Trophoblast cell (in vitro differentiated cells and primary cell): Measurements from ENCODE around the gene HSPH1.

ENCODE experiments used
- DNase-seq, 2 donors: peaks; one replicate each; pipeline ENCODE4 v3.0.0-alpha.2; 2016
- H2AFZ ChIP-seq: 2 replicates; pipeline ENCODE4 v1.6.1; 2013; ENCODE audit warnings: low read length, moderate library complexity, mild to moderate bottlenecking; ENCODE audit not compliant: insufficient read depth, poor library complexity
- H2AK5ac ChIP-seq: 2 replicates; pipeline ENCODE4 v1.6.1; 2013; ENCODE audit warnings: mild to moderate bottlenecking, low read length
- H2BK120ac ChIP-seq: 2 replicates; pipeline ENCODE4 v1.6.1; 2013; ENCODE audit warnings: low read length, mild to moderate bottlenecking, moderate library complexity; ENCODE audit not compliant: insufficient read depth, poor library complexity
- H2BK12ac ChIP-seq: 2 replicates; pipeline ENCODE4 v1.6.1; 2013; ENCODE audit warnings: mild to moderate bottlenecking, low read length, moderate library complexity
- H2BK5ac ChIP-seq: 2 replicates; pipeline ENCODE4 v1.6.1; 2013; ENCODE audit warnings: low read length, low read depth, moderate library complexity, mild to moderate bottlenecking; ENCODE audit not compliant: poor library complexity
- H3K14ac ChIP-seq: 2 replicates; pipeline ENCODE4 v1.6.1; 2013; ENCODE audit warnings: mild to moderate bottlenecking, low read length
- H3K18ac ChIP-seq: 2 replicates; pipeline ENCODE4 v1.6.1; 2013; ENCODE audit warnings: mild to moderate bottlenecking, low read length
- H3K23ac ChIP-seq: 2 replicates; pipeline ENCODE4 v1.6.1; 2013; ENCODE audit warnings: low read length
- H3K27ac ChIP-seq: 2 replicates; pipeline ENCODE4 v1.5.1; 2013; ENCODE audit warnings: low read depth, mild to moderate bottlenecking, inconsistent platforms, low read length, moderate library complexity
- H3K27me3 ChIP-seq: 2 replicates; pipeline ENCODE4 v1.6.1; 2013; ENCODE audit warnings: inconsistent platforms, mild to moderate bottlenecking, low read length, moderate library complexity; ENCODE audit not compliant: insufficient read depth
- H3K36me3 ChIP-seq, 2 experiments: 1 replicate in 1 of 2; 2 replicates in 1 of 2; pipeline ENCODE4 v1.6.1; 2013; ENCODE audit warnings: low read length in 2 of 2, mild to moderate bottlenecking in 2 of 2, moderate library complexity in 1 of 2; ENCODE audit not compliant: insufficient read depth in 2 of 2, control insufficient read depth in 1 of 2
- H3K4ac ChIP-seq: 2 replicates; pipeline ENCODE4 v1.6.1; 2013; ENCODE audit warnings: low read depth, mild to moderate bottlenecking, low read length, moderate library complexity
- H3K4me1 ChIP-seq, 2 experiments: 1 replicate in 1 of 2; 2 replicates in 1 of 2; pipeline ENCODE4 v1.6.1; 2013; ENCODE audit warnings: low read length in 2 of 2, mild to moderate bottlenecking in 2 of 2, moderate library complexity in 1 of 2; ENCODE audit not compliant: insufficient read depth in 2 of 2, control insufficient read depth in 1 of 2
- H3K4me2 ChIP-seq: 2 replicates; pipeline ENCODE4 v1.6.1; 2013; ENCODE audit warnings: inconsistent platforms, mild to moderate bottlenecking, low read length, moderate library complexity
- H3K4me3 ChIP-seq: 2 replicates; pipeline ENCODE4 v1.5.1; 2013; ENCODE audit warnings: mild to moderate bottlenecking, low read depth, low read length, inconsistent platforms
- H3K79me1 ChIP-seq: one replicate; pipeline ENCODE4 v1.6.1; 2013; ENCODE audit warnings: low read length
- H3K79me2 ChIP-seq: 2 replicates; pipeline ENCODE4 v1.6.1; 2013; ENCODE audit warnings: low read length, mild to moderate bottlenecking; ENCODE audit not compliant: control insufficient read depth, insufficient read depth, poor library complexity
- H3K9ac ChIP-seq: 2 replicates; pipeline ENCODE4 v1.6.1; 2013; ENCODE audit warnings: mild to moderate bottlenecking, low read length
- H3K9me3 ChIP-seq: 2 replicates; pipeline ENCODE4 v1.6.1; 2013; ENCODE audit warnings: low read depth, mild to moderate bottlenecking, control low read depth, inconsistent platforms, low read length; ENCODE audit not compliant: insufficient read depth
- H4K12ac ChIP-seq: 2 replicates; pipeline ENCODE4 v1.6.1; 2013; ENCODE audit warnings: low read depth, mild to moderate bottlenecking, low read length, moderate library complexity
- H4K8ac ChIP-seq: 2 replicates; pipeline ENCODE4 v1.6.1; 2013; ENCODE audit warnings: low read depth, mild to moderate bottlenecking, low read length, moderate library complexity
- H4K91ac ChIP-seq: one replicate; pipeline ENCODE4 v1.6.1; 2013; ENCODE audit warnings: low read depth, mild to moderate bottlenecking, low read length, moderate library complexity
- WGBS: extraction: QIAGEN DNeasy Blood & Tissue Kit; methylation state at CpG from one replicate; pipeline ENCODE4 v1.1.7; 2013; ENCODE audit warnings: missing lambda C conversion rate; ENCODE audit not compliant: insufficient read length, insufficient coverage; ENCODE audit errors: extremely low coverage; 5-methylcytosine and 5-hydroxymethylcytosine counted together

The HSPH1 gene

DNA sequence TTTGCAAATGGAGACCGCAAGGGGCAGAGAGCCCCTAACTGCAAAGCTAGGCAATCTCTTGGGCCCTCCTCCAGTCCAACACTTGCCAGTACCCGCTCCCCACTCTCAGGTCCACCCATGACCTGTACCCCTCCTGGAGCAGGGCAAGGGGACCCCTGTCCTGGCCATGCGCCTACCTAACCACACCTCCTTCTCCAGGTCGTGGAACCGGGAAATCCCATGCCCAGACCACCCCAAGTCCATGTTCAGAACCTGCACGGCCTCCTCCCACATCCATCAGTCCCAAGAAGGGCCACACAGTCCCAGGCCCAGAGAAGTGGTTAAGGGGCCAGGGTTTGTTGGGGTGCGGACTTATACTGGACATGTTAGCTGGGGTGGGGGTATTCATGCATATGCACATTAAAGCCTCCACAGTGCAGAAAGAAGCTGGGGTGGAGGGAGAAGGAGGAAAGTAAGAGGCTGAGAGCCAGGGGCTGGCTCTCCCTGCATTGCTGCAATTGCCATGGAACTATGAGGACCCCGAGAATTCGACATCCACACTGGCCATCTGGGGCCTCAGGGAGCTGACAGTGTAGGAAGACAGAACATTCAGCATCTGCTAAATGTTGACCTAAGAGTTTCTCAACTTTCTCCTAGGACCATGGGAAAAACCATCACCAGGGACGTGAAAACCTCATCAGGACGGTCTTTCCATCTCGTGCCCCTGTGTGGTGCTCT lies 39.0 kb downstream of the HSPH1 start:
- no peak overlapping the region for H3K23ac ChIP-seq
- H3K9me3 ChIP-seq, result peaks cover 2% of the 10 kb centered on the region
- no peak overlapping the region for H3K18ac ChIP-seq
- H2BK5ac ChIP-seq, result no peak overlapping the region
- H3K27me3 ChIP-seq, result no peaks in the 10 kb centered on the region
- no peak overlapping the region for H3K4me2 ChIP-seq
- no peaks in the 10 kb centered on the region for H3K4me1 ChIP-seq
- H2AFZ ChIP-seq, result no peak overlapping the region
- H3K9ac ChIP-seq, result no peak overlapping the region
- no peaks in the 10 kb centered on the region for H3K79me1 ChIP-seq
- no peak overlapping the region for H4K12ac ChIP-seq
- H4K8ac ChIP-seq, result no peak overlapping the region
- no peak overlapping the region for H3K27ac ChIP-seq
- no peak for DNase-seq
- H2BK12ac ChIP-seq, result no peak overlapping the region
- H3K4me3 ChIP-seq, result no peak overlapping the region
- H3K4ac ChIP-seq, result no peak overlapping the region
- H4K91ac ChIP-seq, result no peak overlapping the region
- no peaks in the 10 kb centered on the region for H3K36me3 ChIP-seq
- no peak overlapping the region for H3K14ac ChIP-seq
- H2AK5ac ChIP-seq, result no peak overlapping the region
- H2BK120ac ChIP-seq, result no peak overlapping the region
- no CpG with 5 or more reads among the region's 12 CpGs for WGBS
- no peaks in the 10 kb centered on the region for H3K79me2 ChIP-seq

- no peaks in the 10 kb centered on the region for H3K4me1 ChIP-seq
- DNase-seq, result no peak
- no peak overlapping the region for H4K12ac ChIP-seq
- H2BK12ac ChIP-seq, result no peak overlapping the region
- no CpG with 5 or more reads among the region's 4 CpGs for WGBS
- H3K27ac ChIP-seq, result no peak overlapping the region
- no peak overlapping the region for H3K14ac ChIP-seq
- no peaks in the 10 kb centered on the region for H3K79me2 ChIP-seq
- H4K91ac ChIP-seq, result no peak overlapping the region
- no peak overlapping the region for H3K23ac ChIP-seq
- H2AFZ ChIP-seq, result no peak overlapping the region
- no peaks in the 10 kb centered on the region for H3K36me3 ChIP-seq
- H3K79me1 ChIP-seq, result no peaks in the 10 kb centered on the region
- H3K4me2 ChIP-seq, result no peak overlapping the region
- no peak overlapping the region for H2AK5ac ChIP-seq
- H2BK5ac ChIP-seq, result no peak overlapping the region
- H3K27me3 ChIP-seq, result no peaks in the 10 kb centered on the region
- H3K9ac ChIP-seq, result no peak overlapping the region
- no peak overlapping the region for H4K8ac ChIP-seq
- H3K4me3 ChIP-seq, result no peak overlapping the region
- H2BK120ac ChIP-seq, result no peak overlapping the region
- no peak overlapping the region for H3K18ac ChIP-seq
- no peak overlapping the region for H3K4ac ChIP-seq
- H3K9me3 ChIP-seq, result peaks cover under 1% of the 10 kb centered on the region
Measured at GRCh38 chr13:31122143-31122542, 39.6 kb downstream of the HSPH1 start.

DNA sequence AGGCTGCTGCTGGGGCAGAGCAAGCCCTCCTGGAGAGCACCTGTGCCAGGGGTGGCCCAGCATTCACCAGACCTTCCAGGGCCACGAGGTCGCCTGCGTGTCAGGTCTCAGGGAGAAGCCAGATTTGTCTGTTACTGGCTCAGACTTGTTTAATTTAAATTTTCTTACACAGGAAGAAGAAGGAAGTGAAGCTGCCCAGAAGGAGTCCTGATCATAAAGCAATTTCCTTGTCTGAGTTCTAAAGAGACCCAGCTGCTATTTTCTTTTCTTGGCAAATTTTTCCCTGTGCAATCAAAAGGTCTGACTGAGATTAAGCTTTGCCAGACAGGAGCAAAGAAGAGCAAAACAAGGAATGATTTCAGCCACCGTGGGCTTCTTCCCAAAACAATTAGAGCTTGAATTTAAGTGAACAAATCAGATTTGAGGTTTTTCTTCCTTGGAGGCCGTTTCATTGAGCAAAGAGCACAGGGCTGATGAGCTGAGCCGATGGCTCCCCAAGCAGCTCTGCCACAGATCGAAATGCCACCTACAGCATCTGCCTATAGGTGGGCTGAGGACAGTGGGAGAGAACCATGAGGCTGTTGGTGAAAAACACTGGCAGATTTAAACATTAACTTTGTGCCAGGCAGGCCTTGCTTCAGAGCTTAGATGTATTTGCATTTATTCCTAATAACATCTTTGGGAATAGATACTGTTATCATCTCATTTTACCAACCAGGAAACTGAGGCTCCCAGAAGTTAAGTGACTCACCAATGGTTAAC lies 40.1 kb downstream of the HSPH1 start:
- Histone ChIP-seq H2BK120ac (no peak overlapping the region), H3K27ac (no peak overlapping the region), H3K23ac (no peak overlapping the region), H2BK12ac (no peak overlapping the region), H3K14ac (no peak overlapping the region), H3K79me2 (no peaks in the 10 kb centered on the region), H3K4me2 (no peak overlapping the region), H3K36me3 (no peaks in the 10 kb centered on the region), H2BK5ac (no peak overlapping the region), H4K8ac (no peak overlapping the region), H3K4me1 (no peaks in the 10 kb centered on the region), H3K4ac (no peak overlapping the region), H3K9me3 (no peaks in the 10 kb centered on the region), H3K18ac (no peak overlapping the region), H4K12ac (no peak overlapping the region), H2AFZ (no peak overlapping the region), H3K4me3 (no peak overlapping the region), H3K27me3 (no peaks in the 10 kb centered on the region), H3K79me1 (no peaks in the 10 kb centered on the region), H3K9ac (no peak overlapping the region), H2AK5ac (no peak overlapping the region), H4K91ac (no peak overlapping the region)
- WGBS, result no CpG with 5 or more reads among the region's 7 CpGs
- no peak for DNase-seq

GRCh38 chr13:31119966-31120700 lies 41.6 kb downstream of the HSPH1 start:
- H3K36me3 ChIP-seq, result no peaks in the 10 kb centered on the region
- no peak overlapping the region for H2BK120ac ChIP-seq
- no peak overlapping the region for H3K4ac ChIP-seq
- no peaks in the 10 kb centered on the region for H3K27me3 ChIP-seq
- no peak overlapping the region for H3K27ac ChIP-seq
- H3K79me1 ChIP-seq, result no peaks in the 10 kb centered on the region
- no peak overlapping the region for H3K23ac ChIP-seq
- no peak overlapping the region for H3K4me2 ChIP-seq
- H2BK12ac ChIP-seq, result no peak overlapping the region
- H3K14ac ChIP-seq, result no peak overlapping the region
- H4K91ac ChIP-seq, result no peak overlapping the region
- no peak overlapping the region for H4K12ac ChIP-seq
- DNase-seq, result no peak
- H3K4me3 ChIP-seq, result no peak overlapping the region
- no peak overlapping the region for H3K9ac ChIP-seq
- no peaks in the 10 kb centered on the region for H3K79me2 ChIP-seq
- no peaks in the 10 kb centered on the region for H3K4me1 ChIP-seq
- H4K8ac ChIP-seq, result no peak overlapping the region
- H3K9me3 ChIP-seq, result no peaks in the 10 kb centered on the region
- no CpG with 5 or more reads among the region's 8 CpGs for WGBS
- H2AK5ac ChIP-seq, result no peak overlapping the region
- H2AFZ ChIP-seq, result no peak overlapping the region
- no peak overlapping the region for H3K18ac ChIP-seq
- H2BK5ac ChIP-seq, result no peak overlapping the region
